ENCODE measurements around the gene KRTAP9-8. TPM values are rescaled to one million over a fixed set of nuclear protein-coding genes. Genes with fewer than 3 reads are reported as not detected.
"Not testable (repeated sequence)": the region's sequence is repeated elsewhere in the genome, so short reads cannot be mapped to it uniquely, and the experiment has no call there.

The KRTAP9-8 gene
- total RNA-seq, 1 donor from 2014 or later: not detected

DNA sequence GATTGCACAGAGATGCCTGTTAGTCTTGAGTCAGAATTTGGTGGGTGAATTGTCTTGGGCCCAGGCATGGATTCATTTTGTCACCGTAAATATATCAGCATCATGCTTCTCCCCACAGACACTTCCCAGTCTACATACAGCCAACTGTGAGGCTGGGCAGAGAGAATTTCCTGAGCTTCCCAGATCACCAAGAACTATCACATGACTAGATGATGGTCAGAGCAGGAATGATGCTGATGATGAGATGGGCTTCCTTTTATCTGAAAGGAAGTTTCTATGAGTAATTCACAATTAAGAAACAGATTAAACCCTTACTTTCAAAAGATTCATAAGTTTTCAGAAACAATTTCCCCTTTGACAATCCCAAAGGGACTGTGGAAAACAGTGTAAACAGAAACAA lies 17.1 kb downstream of the KRTAP9-8 start:
- no peak for DNase-seq (ENCODE audit: low spot score in 2 of 2)
- no peak for FAIRE-seq

GRCh38 chr17:41255381-41256290 lies 17.8 kb downstream of the KRTAP9-8 start, which contains the start of gene KRTAP9-9:
KRTAP9-9 (plus strand) TSS chr17:41255384.
- not testable (repeated sequence) for FAIRE-seq; DNase-seq (ENCODE audit: low spot score in 2 of 2)

DNA sequence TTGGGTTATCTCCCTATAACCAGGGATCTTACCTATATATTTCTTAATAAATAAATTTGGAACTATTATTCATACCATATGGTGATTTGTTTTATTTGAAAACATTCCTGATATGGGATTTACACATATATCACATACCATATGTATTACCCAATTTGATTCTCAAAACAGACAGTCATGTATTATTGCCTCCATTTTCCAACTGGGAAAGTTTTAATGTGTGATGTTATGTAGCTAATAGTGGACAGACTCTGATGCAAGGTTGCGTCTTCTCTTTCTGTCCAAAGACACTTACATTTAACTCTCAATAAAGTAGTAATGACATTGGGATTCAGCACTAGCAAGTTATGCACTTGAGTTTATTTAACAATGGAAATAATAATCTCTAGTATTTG lies 18.5 kb downstream of the KRTAP9-8 start:
- FAIRE-seq (no peak), DNase-seq (ENCODE audit: low spot score in 2 of 2) (no peak)

DNA sequence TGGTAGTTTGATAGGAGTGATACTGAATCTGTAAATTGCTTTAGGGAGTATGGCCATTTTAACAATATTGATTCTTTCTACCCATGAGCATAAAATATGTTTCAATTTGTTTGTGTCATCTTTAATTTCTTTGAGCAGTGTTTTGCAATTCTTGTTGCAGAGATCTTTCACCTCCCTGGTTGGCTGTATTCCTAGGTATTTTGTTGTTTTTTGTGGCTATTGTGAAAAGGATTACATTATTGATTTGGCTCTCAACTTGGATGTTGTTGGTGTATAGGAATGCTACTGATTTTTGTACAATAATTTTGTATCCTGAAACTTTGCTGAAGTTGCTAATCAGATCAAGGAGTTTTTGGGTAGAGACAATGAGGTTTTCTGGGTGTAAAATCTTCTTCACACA lies 20.6 kb downstream of the KRTAP9-8 start:
- FAIRE-seq: no peak
- no peak for DNase-seq (ENCODE audit: low spot score in 2 of 2)

GRCh38 chr17:41263212-41263611 lies 25.4 kb downstream of the KRTAP9-8 start:
- DNase-seq (ENCODE audit: low spot score in 2 of 2) (no peak), FAIRE-seq (no peak)

GRCh38 chr17:41264599-41264998 lies 26.8 kb downstream of the KRTAP9-8 start:
- no peak for DNase-seq (ENCODE audit: low spot score in 2 of 2)
- no peak for FAIRE-seq

DNA sequence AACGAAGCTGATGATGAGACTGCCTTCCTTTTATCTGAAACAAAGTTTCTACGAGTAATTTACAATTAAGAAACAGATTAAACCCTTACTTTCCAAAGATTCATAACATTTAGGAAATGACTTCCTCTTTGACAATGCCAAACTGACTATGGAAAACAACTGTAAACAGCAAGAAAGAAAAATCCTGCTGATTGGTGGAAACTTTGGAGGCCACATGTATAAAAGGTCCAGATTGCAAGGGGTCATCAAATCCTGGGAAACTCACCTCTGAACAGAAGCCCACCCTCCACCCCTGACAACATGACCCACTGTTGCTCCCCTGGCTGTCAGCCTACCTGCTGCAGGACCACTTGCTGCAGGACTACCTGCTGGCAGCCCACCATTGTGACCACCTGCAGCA lies 27.3 kb downstream of the KRTAP9-8 start, which contains the start of gene KRTAP9-6:
TSS of gene KRTAP9-6 (plus strand) at position 301 of the 400 bp plus-strand sequence. CDS start at position 301, 0 bp downstream.
- FAIRE-seq (no peak), DNase-seq (ENCODE audit: low spot score in 2 of 2) (no peak)

DNA sequence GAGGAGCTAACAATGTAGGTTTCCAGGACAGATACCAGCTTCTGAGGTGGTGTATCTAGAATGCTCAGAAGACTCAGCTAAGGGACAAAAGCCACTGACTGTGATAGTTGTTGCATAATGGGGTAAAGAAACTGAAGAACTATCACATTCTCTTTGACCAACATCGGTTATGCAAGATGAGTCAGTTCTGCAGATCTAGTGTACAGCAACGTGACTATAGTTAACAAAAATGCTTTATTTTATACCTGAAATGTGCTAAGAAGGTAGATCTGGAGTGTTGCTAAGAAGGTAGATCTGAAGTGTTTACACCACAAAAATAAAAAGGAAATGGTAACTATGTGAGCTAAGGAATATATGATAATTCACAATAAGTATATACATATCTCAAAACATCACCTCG lies 29.9 kb downstream of the KRTAP9-8 start:
- FAIRE-seq (no peak), DNase-seq (ENCODE audit: low spot score in 2 of 2) (no peak)

GRCh38 chr17:41271323-41271722 lies 33.5 kb downstream of the KRTAP9-8 start:
- DNase-seq (ENCODE audit: low spot score in 2 of 2); FAIRE-seq: not testable (repeated sequence)

DNA sequence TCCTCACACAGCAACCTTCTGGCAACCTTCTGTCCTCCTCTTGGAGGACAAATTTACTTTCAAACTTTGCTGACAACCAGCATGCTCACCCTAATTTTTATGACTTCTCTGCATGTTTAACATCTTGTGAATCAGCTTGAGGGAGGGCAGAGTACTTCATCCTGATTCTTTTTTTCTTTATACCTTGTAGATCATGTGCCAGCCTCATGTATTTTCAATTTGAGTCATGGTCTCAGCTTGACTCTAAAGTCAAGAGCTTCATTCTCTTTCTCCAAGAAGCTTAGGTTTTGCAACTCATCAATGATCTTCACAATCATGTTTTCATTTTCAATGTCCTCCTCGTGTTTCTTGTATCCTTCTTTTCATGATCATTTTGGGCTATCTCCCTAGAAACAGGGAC lies 34.1 kb downstream of the KRTAP9-8 start:
- no peak for DNase-seq (ENCODE audit: low spot score in 2 of 2)
- FAIRE-seq: no peak

DNA sequence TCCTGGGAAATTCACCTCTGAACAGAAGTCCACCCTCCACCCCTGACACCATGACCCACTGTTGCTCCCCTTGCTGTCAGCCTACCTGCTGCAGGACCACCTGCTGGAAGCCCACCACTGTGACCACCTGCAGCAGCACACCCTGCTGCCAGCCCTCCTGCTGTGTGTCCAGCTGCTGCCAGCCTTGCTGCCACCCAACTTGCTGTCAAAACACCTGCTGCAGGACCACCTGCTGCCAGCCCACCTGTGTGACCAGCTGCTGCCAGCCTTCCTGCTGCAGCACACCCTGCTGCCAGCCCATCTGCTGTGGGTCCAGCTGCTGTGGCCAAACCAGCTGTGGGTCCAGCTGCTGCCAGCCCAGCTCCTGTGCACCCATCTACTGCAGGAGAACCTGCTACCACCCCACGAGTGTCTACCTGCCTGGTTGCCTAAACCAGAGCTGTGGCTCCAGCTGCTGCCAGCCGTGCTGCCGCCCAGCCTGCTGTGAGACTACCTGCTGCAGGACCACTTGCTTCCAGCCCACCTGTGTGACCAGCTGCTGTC lies 37.9 kb downstream of the KRTAP9-8 start, which contains the start of gene KRTAP9-7:
TSS of gene KRTAP9-7 (plus strand) at position 51 of the 543 bp plus-strand sequence. CDS start at position 51, 0 bp downstream.
- not testable (repeated sequence) for FAIRE-seq; DNase-seq (ENCODE audit: low spot score in 2 of 2)

DNA sequence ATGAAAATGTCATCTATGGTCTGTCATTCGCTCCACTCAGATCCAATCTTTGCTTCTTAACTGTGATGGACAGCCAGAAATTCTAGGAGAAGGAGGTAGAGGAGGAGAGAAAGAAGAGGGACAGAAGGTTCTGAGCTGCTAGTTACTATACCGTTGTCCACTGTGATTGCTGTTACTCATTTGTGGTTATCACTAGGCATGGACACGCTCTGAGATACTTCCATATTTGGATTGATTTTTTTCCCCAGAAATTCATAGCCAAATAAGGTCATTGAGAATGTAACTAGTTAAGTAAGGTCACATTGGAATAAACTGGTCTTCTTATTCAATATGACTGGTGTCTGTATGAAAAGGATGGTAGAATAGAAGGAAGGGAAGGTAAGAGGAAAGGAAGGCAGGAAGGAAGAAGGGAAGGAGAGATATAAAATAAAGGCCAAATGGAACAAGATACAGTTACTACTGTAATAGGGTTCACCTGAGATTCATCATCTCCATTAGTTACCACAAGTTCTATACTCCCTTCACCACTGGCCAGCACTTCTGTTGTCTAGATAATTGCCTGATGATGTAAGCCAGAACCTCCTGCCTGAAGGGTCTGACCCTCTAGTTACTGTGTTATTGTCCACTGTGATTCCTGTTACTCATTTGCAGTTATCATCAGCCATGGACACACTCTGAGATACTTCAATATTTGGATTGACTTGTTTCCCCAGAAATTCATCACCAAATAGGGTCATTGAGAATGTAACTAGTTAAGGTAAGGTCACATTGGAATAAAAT lies 40.6 kb downstream of the KRTAP9-8 start:
- no peak for DNase-seq (ENCODE audit: low spot score in 2 of 2)
- no peak for FAIRE-seq

DNA sequence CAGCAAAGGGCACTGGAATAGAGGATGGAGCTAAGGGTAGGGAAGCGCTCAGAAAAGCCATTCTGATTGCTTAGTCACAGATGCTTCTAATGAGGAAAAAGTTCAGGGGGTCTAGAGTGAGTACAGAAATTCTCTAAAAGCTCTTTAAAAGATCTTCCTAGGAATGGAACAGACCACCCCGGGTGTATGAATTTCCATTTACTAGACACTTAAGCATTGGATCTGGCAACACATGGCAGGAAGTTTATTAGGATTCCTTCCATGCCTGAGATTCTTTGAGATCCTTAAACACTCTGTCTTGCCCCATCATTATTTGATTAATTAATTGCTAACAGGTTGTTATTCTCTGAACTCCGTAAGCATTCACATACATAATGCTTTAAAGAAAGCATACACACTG lies 46.2 kb downstream of the KRTAP9-8 start:
- FAIRE-seq (no peak), DNase-seq (ENCODE audit: low spot score in 2 of 2) (no peak)

GRCh38 chr17:41284546-41284945 lies 46.7 kb downstream of the KRTAP9-8 start:
- FAIRE-seq (no peak), DNase-seq (ENCODE audit: low spot score in 2 of 2) (no peak)

GRCh38 chr17:41287050-41287449 lies 49.3 kb downstream of the KRTAP9-8 start:
- FAIRE-seq: no peak
- DNase-seq (ENCODE audit: low spot score in 2 of 2): no peak

Small RNA genes lying within 50 kb of the gene (small RNA-seq; reads per million reads assigned to genes)
- gene KRTAP9-10P: not detected

Other genes starting within 250 kb of the KRTAP9-8 start
- gene KRTAP3-3, start 243.8 kb upstream of the KRTAP9-8 start, total RNA-seq: not detected
- not detected for gene KRTAP3-2, start 238.1 kb upstream of the KRTAP9-8 start, total RNA-seq
- not detected for gene KRTAP3-1, start 228.9 kb upstream of the KRTAP9-8 start, total RNA-seq
- gene KRTAP1-5, start 210.8 kb upstream of the KRTAP9-8 start, total RNA-seq: not detected
- gene KRTAP1-4, start 207.8 kb upstream of the KRTAP9-8 start, total RNA-seq: not detected
- not detected for gene KRTAP1-3, start 203.1 kb upstream of the KRTAP9-8 start, total RNA-seq
- not detected for gene KRTAP1-1, start 196.5 kb upstream of the KRTAP9-8 start, total RNA-seq
- not detected for gene KRTAP2-1, start 190.7 kb upstream of the KRTAP9-8 start, total RNA-seq
- not detected for gene KRTAP2-2, start 182.8 kb upstream of the KRTAP9-8 start, total RNA-seq
- gene KRTAP2-3, start 177.9 kb upstream of the KRTAP9-8 start, total RNA-seq: not detected
- not detected for gene KRTAP2-4, start 172.1 kb upstream of the KRTAP9-8 start, total RNA-seq
- gene KRTAP4-7, start 153.8 kb upstream of the KRTAP9-8 start, total RNA-seq: not detected
- not detected for gene KRTAP4-8, start 139.9 kb upstream of the KRTAP9-8 start, total RNA-seq
- gene KRTAP4-16, start 135.8 kb upstream of the KRTAP9-8 start, total RNA-seq: not detected
- gene KRTAP4-9, start 132.6 kb upstream of the KRTAP9-8 start, total RNA-seq: not detected
- not detected for gene KRTAP4-11, start 119.6 kb upstream of the KRTAP9-8 start, total RNA-seq
- not detected for gene KRTAP4-12, start 113.8 kb upstream of the KRTAP9-8 start, total RNA-seq
- not detected for gene KRTAP4-6, start 97.5 kb upstream of the KRTAP9-8 start, total RNA-seq
- gene KRTAP4-5, start 88.2 kb upstream of the KRTAP9-8 start, total RNA-seq: not detected
- not detected for gene KRTAP4-4, start 77.3 kb upstream of the KRTAP9-8 start, total RNA-seq
- not detected for gene KRTAP4-3, start 69.8 kb upstream of the KRTAP9-8 start, total RNA-seq
- not detected for gene KRTAP4-2, start 59.8 kb upstream of the KRTAP9-8 start, total RNA-seq
- gene KRTAP4-1, start 53.1 kb upstream of the KRTAP9-8 start, total RNA-seq: not detected
- not detected for gene KRTAP9-1, start 48.1 kb upstream of the KRTAP9-8 start, total RNA-seq
- not detected for gene KRTAP9-2, start 11.4 kb upstream of the KRTAP9-8 start, total RNA-seq
- not detected for gene KRTAP9-3, start 5.5 kb upstream of the KRTAP9-8 start, total RNA-seq
- gene KRTAP9-4, start 11.7 kb downstream of the KRTAP9-8 start, total RNA-seq: not detected
- not detected for gene KRTAP9-9, start 17.4 kb downstream of the KRTAP9-8 start, total RNA-seq
- not detected for gene KRTAP9-6, start 27.4 kb downstream of the KRTAP9-8 start, total RNA-seq
- gene KRTAP9-7, start 37.7 kb downstream of the KRTAP9-8 start, total RNA-seq: not detected
- gene KRTAP29-1, start 64.9 kb downstream of the KRTAP9-8 start, total RNA-seq: not detected
- gene KRTAP16-1, start 71.3 kb downstream of the KRTAP9-8 start, total RNA-seq: not detected
- not detected for gene KRTAP17-1, start 77.7 kb downstream of the KRTAP9-8 start, total RNA-seq
- not detected for gene KRT33A, start 112.8 kb downstream of the KRTAP9-8 start, total RNA-seq
- gene KRT33B, start 131.8 kb downstream of the KRTAP9-8 start, total RNA-seq: not detected
- 0.41 TPM for gene KRT34, start 144.3 kb downstream of the KRTAP9-8 start, total RNA-seq
- gene KRT31, start 159.6 kb downstream of the KRTAP9-8 start, total RNA-seq: 1.2 TPM
- not detected for gene KRT37, start 186.6 kb downstream of the KRTAP9-8 start, total RNA-seq
- not detected for gene KRT38, start 203.0 kb downstream of the KRTAP9-8 start, total RNA-seq
- not detected for gene KRT32, start 229.4 kb downstream of the KRTAP9-8 start, total RNA-seq
- gene KRT35, start 243.2 kb downstream of the KRTAP9-8 start, total RNA-seq: not detected

Data from frontal cortex (tissue), 4 donors.